Measurements from ENCODE around the gene EPHB2.
"Not testable (repeated sequence)": the region's sequence is repeated elsewhere in the genome, so short reads cannot be mapped to it uniquely, and the experiment has no call there.

EPHB2 gene

DNA sequence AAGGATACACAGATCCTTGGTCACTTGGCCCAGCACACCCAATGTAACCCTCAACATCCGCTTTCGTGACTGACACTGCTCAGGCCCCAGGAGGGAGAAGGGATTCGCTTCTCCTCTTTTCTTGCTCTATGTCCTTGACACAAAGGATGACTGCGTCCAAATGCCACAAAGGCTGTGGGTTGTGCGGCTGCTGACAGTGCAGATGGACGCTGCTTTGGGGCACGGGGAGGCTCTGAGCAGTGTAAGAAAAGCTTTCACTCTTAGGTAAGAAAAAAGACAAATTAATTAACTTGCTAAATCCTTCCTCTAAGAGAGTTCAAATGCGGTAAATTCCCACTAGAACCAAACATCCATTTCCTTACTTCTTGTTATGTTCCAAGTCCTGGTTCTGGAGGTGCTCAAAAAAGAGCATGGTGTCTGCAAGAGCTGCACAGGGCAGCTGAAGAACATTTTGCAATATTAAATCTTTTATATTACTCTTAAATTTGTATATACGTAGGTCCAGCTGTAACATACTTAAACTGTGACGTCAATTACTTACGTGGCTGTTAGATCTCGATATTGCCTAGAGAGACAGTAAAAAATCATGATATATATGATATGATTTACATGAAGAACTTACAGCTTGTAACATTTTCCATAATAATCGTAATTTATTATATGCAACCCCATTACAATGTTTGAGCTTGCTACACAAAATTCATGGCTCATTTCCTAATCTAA, 19.4 kb upstream of the EPHB2 start:
- no peak for DNase-seq (ENCODE audit: low spot score)

DNA sequence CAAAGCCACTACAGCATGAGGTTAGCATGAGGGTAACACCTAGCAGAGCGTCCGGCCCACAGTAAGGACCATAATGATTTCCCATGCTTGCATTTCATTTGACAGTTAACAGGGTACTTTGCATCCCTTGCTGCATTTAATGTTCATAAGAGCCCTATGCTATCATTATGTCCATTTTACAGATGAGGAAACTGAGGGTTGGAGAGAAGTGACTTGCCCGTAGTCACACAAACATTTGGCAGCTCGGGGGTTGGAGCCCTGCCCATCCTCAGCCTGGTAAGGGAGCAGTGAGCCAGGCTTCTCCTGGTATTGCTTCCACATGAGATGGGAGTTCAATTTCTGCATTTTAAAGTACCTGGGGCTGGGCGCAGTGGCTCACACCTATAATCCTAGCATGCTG, 16.5 kb upstream of the EPHB2 start:
- DNase-seq (ENCODE audit: low spot score) = no peak

DNA sequence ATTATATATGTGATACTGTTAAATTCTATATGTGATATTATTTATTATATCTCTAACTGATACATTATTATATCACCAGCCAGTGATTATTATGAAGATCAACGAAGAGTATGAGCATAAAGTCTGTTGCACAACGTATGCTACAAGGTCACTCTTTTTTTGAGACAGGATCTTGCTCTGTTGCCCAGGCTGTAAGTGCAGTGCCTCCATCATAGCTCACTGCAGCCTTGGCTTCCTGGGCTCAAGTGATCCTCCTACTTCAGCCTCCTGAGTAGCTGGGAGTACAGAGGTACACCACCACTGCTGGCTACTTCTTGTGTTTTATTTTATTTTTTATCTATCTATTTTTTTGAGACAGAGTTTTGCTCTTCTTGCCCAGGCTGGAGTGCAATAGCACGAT, 14.0 kb upstream of the EPHB2 start:
- no peak for DNase-seq (ENCODE audit: low spot score)

DNA sequence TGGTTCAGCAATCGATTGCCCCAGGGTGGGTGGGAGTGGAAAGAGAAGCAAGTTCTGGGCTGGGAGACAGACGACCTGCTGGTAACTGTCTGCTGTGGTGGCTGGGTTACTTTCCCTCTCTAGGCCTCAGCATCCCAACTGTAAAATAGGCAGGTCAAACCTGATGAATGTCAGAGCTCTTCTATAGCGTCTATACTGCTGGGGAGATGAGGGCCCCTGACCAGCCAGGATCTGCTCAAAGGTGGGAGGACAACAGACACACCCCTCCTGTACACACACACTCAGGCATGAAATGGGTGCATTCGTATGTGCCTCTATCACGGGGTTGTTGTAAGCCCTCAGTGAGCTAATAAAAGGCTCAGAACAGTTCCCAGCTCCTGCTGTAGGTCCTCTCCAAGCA, 12.7 kb upstream of the EPHB2 start:
- no peak for DNase-seq (ENCODE audit: low spot score)

DNA sequence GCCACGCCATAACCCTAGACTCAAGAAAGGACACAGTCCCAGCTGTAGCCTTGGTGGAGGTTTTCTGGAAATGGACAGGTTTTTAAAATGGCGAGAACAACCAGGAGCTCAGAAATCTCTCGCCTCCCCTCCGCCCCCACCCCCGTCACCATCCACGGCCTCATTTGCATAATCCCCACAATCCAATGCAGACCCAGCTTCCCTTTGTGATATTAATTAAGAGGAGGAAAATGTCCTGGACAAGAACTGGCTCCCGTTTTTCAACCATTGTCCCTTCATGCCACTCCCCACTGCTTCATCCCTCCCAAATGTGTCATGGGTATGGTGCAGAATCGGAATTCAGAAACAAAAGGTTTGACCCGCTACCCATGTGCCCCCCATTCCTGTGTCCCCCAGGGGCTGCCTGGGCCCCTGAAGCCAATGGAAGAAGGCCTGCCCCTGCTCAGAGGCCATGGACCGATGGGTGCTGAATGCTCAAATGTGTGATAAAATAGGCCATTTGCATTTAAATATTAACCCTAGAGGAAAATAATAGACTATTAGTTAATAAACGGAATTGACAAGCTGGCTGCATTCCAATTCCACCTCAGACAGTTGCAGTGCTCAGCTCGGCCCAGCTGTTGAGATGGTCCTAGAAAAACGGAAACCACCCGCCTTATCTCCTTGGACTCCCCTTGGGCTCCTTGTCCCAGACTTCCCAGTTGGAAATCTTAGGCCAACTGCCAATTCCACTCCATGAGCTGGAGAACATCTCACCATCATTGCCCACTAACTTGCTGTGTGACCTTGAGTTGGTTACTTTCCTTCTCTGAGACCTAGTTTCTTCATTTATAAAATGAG, 10.7 kb upstream of the EPHB2 start:
- no peak for DNase-seq (ENCODE audit: low spot score)

DNA sequence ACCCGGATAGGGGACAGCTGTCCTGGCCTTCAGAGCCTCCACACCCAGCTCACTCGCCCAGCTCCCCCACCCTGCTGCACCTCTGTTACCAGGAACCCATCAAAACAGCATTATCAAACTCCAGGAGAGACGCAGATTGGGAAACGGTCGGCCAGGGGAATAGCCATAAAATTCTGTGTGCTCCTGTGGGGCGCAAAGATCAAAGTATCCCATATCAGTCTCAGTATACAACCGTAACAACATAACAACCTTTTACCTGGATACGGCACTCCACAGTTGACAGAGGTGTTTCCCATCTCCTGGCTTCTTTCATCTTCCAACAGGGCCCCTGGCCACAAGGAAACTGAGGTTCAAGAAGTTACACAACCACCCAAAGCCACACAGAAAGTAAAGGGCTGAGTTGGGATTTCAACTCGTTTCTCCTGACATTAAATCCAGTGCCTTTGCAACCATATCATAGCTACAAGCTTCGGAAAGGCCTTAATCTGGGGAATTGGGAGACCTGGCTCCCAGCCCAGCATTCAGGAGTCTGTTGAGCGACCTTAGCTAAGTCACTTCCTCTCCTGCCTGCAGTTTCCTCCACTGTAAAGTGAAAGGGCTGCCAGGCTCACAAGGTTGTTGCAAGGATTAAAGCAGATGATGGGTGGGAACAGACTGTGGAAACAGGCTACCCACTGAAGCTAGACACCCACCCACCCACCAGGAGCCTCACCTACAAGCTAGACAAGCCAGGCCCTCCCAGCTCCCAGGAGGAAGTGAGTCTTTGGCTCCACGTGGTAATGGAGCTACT, 8.1 kb upstream of the EPHB2 start:
- DNase-seq (ENCODE audit: low spot score) = no peak

DNA sequence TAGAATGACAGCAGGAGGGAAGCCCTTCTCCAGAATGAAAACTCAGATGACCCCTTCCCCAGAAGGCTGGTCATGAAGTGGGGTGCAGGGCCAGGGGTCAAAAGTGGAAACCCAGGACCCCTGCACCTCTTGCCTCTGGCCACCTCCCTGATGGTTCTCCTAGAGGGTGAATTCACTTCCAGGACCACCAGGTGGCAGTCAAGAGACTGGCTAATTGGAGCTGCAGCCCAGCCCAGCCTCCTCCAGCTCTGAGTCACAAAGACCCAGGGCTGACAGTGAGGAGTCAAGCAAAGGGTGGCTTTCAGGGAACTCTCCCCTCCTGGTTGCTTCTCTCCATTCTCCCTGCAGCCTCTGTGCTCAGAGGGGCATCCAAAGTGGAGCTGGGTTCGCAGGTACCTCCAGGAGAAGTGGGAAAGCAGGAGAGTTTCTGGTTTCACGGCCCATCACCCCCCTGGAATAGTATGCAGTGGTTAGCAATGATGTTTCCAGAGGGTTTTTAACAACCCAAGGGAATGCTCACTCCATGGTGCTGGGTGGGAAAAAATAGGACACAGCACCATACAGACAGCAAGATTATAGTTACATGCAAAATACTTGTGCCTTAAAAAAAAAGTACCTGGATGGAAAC, 6.1 kb upstream of the EPHB2 start:
- DNase-seq (ENCODE audit: low spot score) = peak; percentile 88

DNA sequence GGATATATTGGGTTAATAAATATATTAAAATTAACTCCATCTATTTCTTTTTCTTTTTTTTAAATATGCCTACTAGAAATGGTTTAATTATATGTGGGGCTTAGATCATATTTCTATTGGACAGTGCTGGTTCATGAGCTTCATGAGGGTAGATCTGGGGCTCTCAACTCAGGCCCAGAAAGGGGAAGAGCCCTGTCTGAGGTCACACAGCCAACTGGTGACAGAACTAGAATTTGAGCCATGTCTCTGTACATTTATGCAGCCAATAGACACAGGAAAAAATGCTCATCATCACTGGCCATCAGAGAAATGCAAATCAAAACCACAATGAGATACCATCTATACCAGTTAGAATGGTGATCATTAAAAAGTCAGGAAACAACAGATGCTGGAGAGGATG, 5.1 kb upstream of the EPHB2 start:
- DNase-seq (ENCODE audit: low spot score) = no peak

DNA sequence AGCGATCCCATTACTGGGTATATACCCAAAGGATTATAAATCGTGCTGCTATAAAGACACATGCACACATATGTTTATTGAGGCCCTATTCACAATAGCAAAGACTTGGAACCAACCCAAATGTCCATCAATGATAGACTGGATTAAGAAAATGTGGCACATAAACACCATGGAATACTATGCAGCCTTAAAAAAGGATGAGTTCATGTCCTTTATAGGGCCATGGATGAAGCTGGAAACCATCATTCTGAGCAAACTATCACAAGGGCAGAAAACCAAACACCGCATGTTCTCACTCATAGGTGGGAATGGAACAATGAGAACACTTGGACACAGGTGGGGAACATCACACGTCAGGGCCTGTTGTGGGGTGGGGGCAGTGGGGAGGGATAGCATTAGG, 4.5 kb upstream of the EPHB2 start:
- DNase-seq (ENCODE audit: low spot score) = not testable (repeated sequence)

DNA sequence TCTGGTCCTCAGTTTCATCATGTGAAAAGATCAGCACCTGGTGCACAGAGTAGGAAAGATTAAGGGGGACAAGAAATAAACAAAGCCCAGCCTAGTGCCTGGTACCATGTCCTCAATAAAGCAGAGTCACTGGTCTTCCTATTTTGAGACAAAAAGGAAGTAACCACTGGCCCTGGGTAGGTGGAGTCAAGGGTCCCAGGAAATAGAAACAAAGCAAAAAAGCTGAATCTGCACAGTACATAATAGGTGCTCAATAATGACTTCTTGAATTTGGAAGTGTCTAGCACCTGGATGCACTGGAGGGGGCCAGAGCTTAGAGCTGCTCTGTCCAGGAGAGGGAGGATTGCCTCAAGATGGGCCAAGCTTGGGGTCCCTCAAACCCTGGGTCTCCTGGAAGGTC, 1.9 kb upstream of the EPHB2 start:
- no peak for DNase-seq (ENCODE audit: low spot score)

DNA sequence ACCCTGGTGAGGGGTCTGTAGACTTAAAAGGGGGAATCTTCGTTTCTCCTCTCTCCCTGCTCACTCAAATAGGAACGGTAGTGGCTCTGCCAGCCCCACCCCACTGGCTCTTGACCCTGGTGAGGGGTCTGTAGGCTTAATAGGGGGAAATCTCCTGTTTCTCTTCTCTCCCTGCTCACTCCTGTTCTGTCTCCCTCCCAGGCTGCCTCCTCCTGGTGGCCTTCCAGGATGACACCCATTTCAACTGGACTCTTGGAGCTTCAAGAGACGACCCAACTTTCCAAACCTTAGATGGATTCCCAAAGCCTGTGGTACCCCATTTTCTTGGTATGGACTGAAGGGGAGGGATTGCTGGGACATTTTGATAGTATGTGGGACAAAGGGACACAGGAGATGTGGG, 1.4 kb upstream of the EPHB2 start:
- peak; percentile 23 for DNase-seq (ENCODE audit: low spot score)

DNA sequence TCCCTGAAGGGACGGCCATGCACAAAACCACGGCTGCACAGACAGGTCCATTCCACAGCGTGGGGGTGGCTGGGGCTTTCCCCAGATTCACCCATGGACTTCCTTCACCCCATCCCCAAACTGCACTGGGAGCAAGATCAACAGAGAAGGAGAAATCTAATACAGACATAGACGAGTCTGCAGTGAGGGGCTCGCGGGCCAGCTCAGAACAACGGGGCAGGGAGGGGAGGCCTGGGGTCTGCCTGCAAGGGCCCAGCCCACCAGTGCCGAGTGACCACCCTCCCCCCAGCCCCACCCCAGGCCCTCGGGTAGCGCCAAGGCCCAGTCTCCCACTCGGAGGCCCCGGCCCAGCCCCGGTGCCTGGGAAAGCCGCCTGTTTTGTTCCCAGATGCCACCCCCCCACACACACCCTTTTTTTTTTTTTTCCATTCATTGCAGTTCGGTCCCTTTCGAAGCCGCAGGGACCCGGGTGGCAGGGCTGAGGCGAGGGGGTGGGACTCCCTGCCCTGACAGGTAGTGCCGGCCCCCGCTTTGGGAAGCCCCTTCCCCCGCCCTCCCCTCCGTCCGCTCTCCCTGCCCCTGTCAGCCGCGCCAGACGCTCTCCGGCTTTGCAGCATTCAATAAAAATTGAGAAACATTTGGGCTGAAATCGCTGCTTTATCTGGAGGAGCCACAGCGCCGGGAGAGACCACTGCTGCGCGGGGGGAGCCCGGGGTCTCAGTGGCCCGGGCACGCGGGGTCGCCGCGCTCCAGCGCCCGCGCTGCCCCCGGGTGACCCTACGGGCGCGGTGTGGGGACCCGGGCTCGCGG, 543 bp upstream of the EPHB2 start:
- DNase-seq (ENCODE audit: low spot score) = peak; percentile 50

DNA sequence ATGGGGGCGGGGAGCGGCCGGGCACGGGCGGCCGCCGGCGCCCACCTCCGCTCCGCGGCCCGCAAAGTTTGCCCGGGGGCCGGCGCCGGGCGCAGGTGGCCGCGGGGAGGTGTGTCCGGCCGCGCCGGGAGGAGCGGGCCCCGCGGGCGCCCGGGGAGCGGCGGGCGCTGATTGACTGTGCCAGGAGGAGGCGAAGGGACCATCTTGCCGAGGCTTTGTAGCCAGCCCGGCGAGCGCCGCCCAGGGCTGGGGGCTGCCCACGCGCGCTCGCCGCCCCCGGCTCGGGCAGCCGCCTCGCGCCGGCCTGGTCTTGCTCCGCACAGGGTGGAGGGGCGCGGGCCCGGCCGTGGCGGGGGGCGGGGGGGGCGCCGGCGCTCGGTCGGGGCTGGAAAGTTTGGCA, 432 bp downstream of the EPHB2 start:
- peak; percentile 31 for DNase-seq (ENCODE audit: low spot score)

DNA sequence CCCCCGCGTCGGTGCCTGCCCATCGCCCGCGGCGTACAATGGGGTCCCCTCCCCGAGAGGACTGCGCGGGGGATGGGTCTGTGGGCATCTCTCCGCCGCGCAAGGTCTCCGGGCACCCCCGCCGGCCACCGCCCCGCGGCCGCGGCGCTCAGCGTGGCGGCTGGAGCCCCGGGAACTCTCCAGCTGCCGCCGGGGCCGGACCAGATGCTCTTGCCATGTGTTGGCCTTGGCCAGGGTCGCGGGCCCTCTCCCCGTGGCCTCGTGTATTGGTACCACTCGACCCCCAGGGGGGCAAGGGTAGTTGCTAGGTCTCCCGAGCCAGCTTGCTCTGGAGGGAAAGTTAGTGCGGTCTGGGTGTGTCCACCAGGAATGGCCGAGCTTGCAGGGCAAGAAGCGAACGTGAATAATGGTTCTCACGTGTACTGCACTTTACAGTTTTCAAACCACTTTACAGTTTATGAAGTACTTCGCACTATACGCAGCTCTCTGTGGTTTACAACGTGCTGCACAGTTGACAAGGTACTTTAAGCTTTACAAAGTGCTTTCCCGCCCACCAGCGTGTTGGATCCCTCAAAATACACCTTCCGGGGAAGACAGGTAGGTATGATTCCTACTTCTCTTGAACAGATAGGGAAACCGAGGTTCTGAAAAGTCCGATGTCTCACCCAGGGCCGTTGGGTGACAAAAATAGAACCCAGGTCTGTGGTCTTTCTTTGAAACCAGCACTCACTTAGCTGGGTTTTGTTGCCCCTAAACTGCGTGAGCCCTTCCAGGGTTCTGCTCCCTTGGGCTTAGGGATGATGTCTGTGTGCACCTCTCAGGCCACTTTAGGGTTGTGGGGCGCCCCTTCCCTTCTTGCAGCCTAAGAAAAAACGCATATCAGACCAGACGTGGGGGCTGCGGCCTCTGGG, 1.2 kb downstream of the EPHB2 start:
- DNase-seq (ENCODE audit: low spot score) = peak; percentile 39

DNA sequence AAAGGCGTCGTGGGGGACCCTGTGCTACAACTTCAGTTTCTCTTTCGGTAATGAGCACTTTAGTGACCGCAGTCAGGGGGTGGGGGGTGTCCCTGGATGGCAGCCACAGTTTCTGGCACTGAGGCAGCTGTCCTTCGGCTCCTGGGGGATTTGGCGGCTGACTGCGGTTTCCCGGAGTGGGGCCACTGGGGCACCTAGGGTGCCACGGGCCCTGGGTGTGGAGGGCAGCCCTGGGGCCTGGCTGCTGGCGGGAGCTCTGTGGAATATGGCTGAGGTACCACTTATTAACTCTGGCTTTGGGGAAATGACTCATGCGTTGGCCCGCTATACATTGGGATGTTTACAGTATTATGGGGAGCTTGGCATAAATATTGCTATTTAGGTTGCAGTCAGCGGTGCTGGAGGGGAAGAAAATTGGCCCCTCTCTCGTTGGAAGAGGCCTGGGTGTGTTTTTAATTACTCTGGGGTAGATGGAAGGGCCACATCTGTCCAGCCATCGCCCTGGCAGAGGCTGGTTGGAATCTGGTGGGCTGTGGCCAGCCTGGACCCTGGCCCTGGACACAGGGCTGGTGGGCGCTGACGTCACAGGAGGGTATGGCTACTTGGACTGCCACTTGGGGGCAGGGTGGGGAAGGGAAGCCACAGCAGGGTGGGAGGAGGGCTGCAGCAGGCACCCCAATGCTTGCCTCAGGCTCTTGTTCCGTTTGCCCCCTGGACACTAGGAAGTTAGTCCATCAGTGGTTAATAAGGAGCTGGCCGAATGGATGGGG, 2.0 kb downstream of the EPHB2 start:
- no peak for DNase-seq (ENCODE audit: low spot score)

DNA sequence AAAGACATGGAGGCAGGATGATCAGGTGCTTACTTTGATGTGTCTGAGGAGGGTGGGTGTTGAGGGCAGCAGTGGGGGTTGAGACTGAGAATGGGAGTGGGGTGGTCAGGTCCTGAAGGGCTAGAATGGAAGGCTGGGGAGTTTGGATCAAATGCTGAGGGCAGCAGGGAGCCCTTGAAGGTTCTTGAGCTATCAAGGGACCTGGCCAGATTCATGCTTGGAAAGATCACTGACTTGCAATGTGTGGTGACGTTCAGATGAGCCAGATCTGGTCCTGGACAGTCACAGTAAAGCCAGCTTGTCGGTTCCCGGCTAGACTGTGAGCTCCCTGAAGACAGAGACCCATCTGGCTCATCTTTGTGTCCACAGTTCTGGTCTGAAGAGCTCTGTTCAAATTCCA, 3.8 kb downstream of the EPHB2 start:
- no peak for DNase-seq (ENCODE audit: low spot score)

DNA sequence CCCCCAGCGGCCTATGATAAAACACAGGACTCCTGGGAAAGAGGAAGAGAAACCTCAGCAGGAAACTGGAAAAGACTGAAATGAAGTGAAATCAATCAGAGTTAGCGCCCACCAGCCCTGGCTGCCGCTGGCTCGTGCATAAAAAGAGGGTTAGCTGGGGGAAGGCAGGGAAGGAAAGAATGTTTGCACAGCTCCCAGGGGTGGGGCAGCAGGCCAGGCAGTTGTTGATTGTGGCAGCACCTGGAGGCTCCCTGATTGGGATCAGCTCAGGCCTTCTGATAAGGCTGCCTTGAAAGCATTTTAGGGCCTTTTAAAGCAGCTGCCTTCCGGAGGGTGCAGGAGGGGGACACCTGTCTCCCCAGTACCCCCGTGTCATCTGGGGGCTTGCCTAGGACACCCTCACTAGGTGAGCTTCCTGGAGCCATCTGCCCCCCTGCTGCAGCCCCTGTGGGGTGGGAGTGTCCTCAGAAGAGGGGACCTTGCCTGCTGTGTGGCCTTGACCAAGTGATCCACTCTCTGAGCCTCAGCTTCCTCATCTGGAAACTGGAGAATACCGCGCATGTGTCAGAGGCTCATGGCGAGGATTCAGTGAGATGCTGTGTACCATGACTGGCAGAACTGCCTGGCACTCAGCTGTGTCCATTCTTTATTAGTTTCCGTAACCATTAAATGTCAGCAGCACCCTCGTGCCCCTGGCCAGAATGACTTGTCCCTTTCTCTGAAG, 6.6 kb downstream of the EPHB2 start:
- DNase-seq (ENCODE audit: low spot score) = no peak

DNA sequence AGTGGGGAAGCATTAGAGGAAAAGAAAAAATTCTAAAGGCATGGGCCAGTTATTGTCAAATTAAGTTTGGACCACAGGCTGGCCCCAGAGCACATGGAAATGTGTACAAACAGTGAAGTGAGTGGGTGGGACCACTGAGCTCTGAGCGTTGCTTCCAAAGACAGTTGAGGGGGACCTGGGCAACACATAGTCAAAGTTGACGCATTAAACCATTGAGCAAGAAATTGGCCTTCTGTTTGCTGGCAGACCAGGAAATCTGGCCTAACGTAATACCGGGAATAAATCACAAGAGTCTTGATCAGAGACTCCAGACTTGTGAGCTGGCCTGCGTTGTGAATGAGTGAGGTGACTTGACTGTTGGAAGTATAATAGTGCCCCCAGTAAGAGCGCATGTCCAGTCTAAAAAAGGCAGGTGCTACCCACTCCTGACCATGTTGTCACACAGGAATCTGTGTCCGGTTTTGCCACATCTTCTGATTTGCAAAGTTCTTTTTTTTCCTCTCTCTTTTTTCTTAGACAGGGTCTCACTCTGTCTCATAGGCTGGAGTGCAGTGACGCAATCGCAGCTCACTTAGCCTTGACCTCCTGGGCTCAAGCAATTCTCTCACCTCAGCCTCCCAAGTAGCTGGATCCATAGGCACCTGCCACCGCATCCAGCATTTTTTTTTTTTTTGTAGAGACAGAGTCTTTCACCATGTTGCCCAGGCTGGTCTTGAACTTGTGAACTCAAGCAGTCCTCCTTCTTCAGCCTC, 10.7 kb downstream of the EPHB2 start:
- no peak for DNase-seq (ENCODE audit: low spot score)
